NCI-H774 (cell line): ENCODE measurements around the gene LRP1-AS.

Experiments
- DNase-seq: peaks from one replicate; lab custom pipeline; 2025; lab: John Stamatoyannopoulos, UW

LRP1-AS gene

GRCh38 chr12:57160040-57160439 lies 12.6 kb upstream of the LRP1-AS start:
- DNase-seq: no peak

- DNase-seq: no peak
Observed at GRCh38 chr12:57159311-57159710, 11.9 kb upstream of the LRP1-AS start.

- no peak for DNase-seq
Observed at GRCh38 chr12:57158665-57159064, 11.2 kb upstream of the LRP1-AS start.

GRCh38 chr12:57158186-57158585 lies 10.8 kb upstream of the LRP1-AS start:
- DNase-seq: no peak

- no peak for DNase-seq
Observed at GRCh38 chr12:57157588-57158173, 10.3 kb upstream of the LRP1-AS start.

GRCh38 chr12:57156701-57157403 lies 9.4 kb upstream of the LRP1-AS start:
- no peak for DNase-seq

GRCh38 chr12:57154804-57155434 lies 7.5 kb upstream of the LRP1-AS start:
- DNase-seq: no peak

GRCh38 chr12:57154076-57154475 lies 6.7 kb upstream of the LRP1-AS start:
- DNase-seq: no peak

- DNase-seq: no peak
Observed at GRCh38 chr12:57153415-57153997, 6.1 kb upstream of the LRP1-AS start.

GRCh38 chr12:57152639-57153038 lies 5.2 kb upstream of the LRP1-AS start:
- DNase-seq: no peak

GRCh38 chr12:57151741-57152630 lies 4.6 kb upstream of the LRP1-AS start:
- no peak for DNase-seq

GRCh38 chr12:57150400-57151000 lies 3.1 kb upstream of the LRP1-AS start:
- no peak for DNase-seq

GRCh38 chr12:57149245-57149900 lies 2.0 kb upstream of the LRP1-AS start:
- DNase-seq: no peak

- DNase-seq: no peak
Observed at GRCh38 chr12:57148469-57149244, 1.2 kb upstream of the LRP1-AS start.

GRCh38 chr12:57146092-57146491 lies 1.3 kb downstream of the LRP1-AS start:
- no peak for DNase-seq

- no peak for DNase-seq
Observed at GRCh38 chr12:57145460-57146059, 1.9 kb downstream of the LRP1-AS start.

GRCh38 chr12:57143454-57143853 lies 4.0 kb downstream of the LRP1-AS start:
- DNase-seq: no peak

GRCh38 chr12:57142727-57143126 lies 4.7 kb downstream of the LRP1-AS start:
- no peak for DNase-seq

GRCh38 chr12:57142121-57142520 lies 5.3 kb downstream of the LRP1-AS start:
- DNase-seq: no peak

- no peak for DNase-seq
Observed at GRCh38 chr12:57141249-57141648, 6.2 kb downstream of the LRP1-AS start.
